GM18517 (cell line): ENCODE results near the gene ARIH2.

Source experiments
- ATAC-seq: cut with Tn5 transposase; IDR thresholded peaks from one replicate; pipeline ENCODE4 v1.9.1; 2021; ENCODE audit warnings: mild to moderate bottlenecking, moderate library complexity; ENCODE audit not compliant: unreplicated experiment

Gene ARIH2

GRCh38 chr3:48928679-48929078 lies 10.0 kb downstream of the ARIH2 start:
- no peak for ATAC-seq

- ATAC-seq, result no peak
Measured at GRCh38 chr3:48929358-48930035, 10.9 kb downstream of the ARIH2 start.

- ATAC-seq, result no peak
Measured at GRCh38 chr3:48930590-48930989, 11.9 kb downstream of the ARIH2 start.

DNA sequence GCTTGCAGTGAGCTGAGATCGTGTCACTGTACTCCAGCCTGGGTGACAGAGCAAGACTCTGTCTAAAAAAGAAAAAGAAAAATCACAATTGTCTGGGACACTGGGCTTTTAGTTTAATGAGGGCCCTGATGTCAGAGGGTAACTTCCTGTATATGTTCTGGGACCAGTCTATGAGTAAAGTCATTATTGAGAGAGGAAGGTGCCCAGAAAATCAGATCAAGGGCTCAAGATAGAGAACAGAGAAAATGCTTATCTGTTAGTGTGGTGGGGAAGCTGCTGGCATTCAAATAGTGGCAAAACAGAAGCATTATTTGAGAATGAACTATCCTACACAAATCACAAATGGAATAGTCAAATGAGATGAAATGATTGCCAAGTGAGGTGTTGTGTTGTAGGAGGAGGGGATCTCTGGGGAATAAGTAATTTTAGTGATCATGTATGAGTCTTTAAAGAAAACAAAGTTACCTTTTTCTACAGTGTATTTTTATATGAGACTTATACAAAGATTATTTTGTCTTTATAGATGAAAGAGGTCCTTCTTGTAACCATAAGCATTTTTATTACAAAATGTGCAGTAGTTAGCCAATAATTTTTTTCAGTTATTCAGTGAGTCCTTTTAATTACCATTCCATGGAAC lies 13.4 kb downstream of the ARIH2 start:
- ATAC-seq, result no peak

DNA sequence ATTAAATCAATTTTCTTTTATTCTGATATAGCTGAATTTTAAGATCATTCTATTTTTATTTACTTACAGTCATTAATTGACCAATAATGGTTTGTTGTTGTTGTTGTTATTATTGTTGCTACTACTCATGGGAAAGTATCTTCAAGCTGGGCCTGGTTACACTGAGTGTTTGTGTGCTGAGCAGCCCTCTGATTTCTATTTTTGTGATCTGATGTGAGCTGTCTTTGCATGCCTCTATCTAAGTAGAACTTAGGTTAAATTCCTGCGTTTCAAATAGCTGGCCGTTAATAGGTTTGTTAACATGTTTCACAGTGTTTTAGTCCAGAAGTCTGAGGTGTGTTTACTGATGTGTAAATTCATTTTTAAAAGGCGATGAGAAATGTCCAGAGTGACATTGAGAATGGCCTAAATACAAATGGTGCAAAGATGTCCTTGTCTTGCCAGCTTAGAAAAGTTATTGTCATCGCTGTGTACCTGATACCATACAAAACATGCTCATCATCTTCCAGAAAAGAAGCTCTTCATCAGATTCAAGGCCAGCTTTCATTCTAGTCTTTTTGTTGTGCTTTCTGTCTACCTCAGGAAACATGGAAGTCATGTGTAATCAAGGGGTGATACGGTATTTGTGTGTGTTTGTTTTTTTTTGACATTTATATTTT lies 15.8 kb downstream of the ARIH2 start:
- ATAC-seq, result no peak

DNA sequence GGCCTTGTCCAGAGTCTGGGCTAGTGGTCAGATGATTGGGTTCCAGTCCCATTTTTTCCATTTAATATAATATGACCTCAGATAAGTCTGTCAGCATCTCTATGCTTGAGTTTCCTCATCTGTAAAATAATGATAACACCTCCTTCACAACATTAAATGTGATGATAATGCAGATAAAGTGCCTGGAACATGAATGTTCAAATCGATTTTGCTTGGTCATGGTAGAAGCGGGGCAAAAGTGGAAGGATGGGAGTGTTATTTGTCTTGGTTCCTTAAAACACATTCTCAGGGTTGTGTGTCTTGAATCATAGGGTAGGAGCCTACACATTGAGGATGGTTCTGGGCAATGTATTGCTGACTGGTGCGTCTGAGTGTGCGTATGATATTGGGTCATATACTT lies 16.9 kb downstream of the ARIH2 start:
- ATAC-seq, result no peak

DNA sequence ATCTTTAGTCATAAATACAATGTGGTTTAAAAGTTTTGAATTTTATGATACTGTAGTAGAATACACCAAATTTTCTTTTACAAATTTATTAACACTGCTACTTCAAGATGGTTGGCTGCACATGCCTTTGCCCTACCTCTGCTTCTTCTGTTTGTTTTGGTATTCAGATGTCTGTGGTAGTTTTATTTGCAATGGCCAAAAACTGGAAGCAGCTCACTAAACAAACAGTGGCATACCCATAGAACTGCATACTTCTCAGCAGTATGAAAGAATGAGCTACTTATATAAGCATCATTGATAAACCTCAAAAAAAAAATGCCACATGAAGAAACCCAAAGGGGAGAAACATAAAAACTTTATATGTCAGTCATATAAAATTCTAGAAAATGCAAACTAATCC lies 19.5 kb downstream of the ARIH2 start:
- no peak for ATAC-seq

DNA sequence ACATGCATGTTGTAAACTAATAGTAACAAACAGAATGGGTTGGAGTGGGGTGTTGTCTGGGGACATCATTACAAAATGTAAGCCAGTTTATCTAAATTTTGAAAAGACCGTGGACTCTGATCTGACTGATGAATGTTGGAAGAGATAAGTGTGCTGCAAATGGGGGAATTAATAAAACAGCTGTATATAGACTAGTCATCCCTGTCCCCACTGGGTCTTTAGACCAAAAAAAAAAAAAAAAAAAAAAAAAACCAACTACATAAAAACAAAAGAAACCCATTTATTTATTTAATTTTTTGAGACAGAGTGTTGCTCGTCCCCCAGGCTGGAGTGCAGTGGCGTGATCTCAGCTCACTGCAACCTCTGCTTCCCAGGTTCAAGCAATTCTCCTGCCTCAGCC lies 20.0 kb downstream of the ARIH2 start:
- ATAC-seq, result no peak

GRCh38 chr3:48945432-48945831 lies 26.8 kb downstream of the ARIH2 start:
- ATAC-seq, result no peak

- no peak for ATAC-seq
Measured at GRCh38 chr3:48945891-48946549, 27.4 kb downstream of the ARIH2 start.

GRCh38 chr3:48949376-48949717 lies 30.7 kb downstream of the ARIH2 start:
- no peak for ATAC-seq

GRCh38 chr3:48950051-48950450 lies 31.4 kb downstream of the ARIH2 start:
- no peak for ATAC-seq

DNA sequence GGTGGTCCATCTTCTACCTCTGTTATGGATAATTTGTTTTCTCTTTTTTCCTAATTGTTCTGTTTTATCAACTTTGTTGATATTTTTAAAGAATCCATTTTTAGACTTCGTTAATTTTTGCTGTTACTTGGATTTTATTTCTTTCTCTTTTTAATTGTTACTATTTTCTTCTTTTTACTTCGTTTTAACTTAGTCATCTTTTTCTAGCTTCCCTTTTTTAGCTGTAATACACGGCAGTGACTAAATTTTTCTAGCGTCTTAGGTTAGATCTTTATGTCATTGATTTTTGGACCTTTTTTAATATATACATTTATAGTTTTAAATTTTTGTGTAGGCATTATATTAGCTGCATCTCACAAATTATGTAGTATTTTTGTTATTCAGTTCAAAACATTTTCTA lies 33.1 kb downstream of the ARIH2 start:
- ATAC-seq, result no peak

GRCh38 chr3:48952510-48953118 lies 34.0 kb downstream of the ARIH2 start:
- ATAC-seq, result no peak

GRCh38 chr3:48957006-48957705 lies 38.5 kb downstream of the ARIH2 start:
- no peak for ATAC-seq

GRCh38 chr3:48960841-48961413 lies 42.3 kb downstream of the ARIH2 start:
- ATAC-seq, result no peak

- no peak for ATAC-seq
Measured at GRCh38 chr3:48962340-48962739, 43.7 kb downstream of the ARIH2 start.

DNA sequence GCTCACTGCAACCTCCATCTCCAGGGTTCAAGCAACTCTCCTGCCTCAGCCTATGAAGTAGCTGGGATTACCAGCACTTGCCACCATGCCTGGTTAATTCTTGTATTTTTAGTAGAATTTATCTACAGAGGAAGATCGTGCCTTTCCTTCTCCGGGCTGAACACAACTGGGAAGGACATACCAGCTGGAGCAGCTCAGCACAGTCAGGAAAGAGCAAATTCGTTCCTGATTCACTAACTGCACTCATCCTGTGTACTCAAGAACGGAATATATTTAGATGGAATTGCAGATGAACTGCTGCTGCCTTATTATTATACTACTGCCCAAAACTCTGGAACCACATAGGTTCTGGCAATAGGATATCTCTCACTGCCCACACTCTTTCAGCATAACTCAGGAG lies 44.3 kb downstream of the ARIH2 start:
- no peak for ATAC-seq

GRCh38 chr3:48963591-48963990 lies 44.9 kb downstream of the ARIH2 start:
- ATAC-seq, result no peak

DNA sequence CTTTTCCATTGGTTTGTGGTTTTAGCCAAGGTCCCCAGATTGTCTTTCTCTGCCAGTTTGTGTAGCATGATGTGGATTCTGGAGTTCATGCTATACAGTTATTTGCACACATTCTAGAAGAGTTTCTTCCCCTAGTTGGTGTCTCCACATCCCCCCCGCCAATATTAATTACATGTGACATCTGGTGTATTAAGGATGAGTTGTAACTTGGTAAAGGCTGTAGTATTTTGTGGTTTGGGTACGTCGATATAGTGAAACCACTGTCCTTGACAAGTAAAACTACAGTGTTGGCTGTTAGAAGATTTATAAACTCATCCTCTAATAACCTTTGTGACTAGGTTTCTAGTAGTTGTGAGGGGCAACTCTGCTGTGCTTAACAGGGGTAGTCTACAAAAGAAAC lies 47.7 kb downstream of the ARIH2 start:
- no peak for ATAC-seq
